ENCODE measurements around the gene TSPYL2.

- TF ChIP-seq POLR2AphosphoS5 (IDR thresholded peaks at IDR 0.05): no peak
- TF ChIP-seq CTCF (IDR thresholded peaks at IDR 0.05 in 8 of 11, conservative IDR thresholded peaks at IDR 0.05 in 3 of 11): no peak
- no peak for TF ChIP-seq POLR2A (IDR thresholded peaks at IDR 0.05)
These were observed 4.7 kb upstream of the TSPYL2 start for GRCh38 chrX:53077207-53078197.

Measured in spleen (tissue), 7 donors.